Activated naive CD4-positive, alpha-beta T cell treated with anti-CD3 and anti-CD28 coated beads, Interleukin-2, amount 10 ng/mL, durations not matched to agents 7 days and 5 days (primary cell): ENCODE results near the gene TNIK.

ENCODE experiments used
- CTCF ChIA-PET: fragments of 350-600 bp; sonication (Branson Sonifier 250); formaldehyde crosslinking; loops from one replicate; lab custom pipeline; 2021; ENCODE audit warnings: antibody characterized with exemption; lab: Charles Lee
- DNase-seq: peaks from one replicate; pipeline ENCODE4 v3.0.0-alpha.2; 2020
- H3K27ac Mint-ChIP-seq: one replicate; pipeline ENCODE4 v1.8.0; 2021; ENCODE audit warnings: mild to moderate bottlenecking, moderate library complexity, mixed read lengths
- H3K27me3 Mint-ChIP-seq: one replicate; pipeline ENCODE4 v1.8.0; 2021; ENCODE audit warnings: mild to moderate bottlenecking, mixed read lengths
- H3K36me3 Mint-ChIP-seq: one replicate; pipeline ENCODE4 v1.8.0; 2021; ENCODE audit warnings: mixed read lengths
- H3K4me1 Mint-ChIP-seq: one replicate; pipeline ENCODE4 v1.8.0; 2021; ENCODE audit warnings: mixed read lengths
- H3K4me3 Mint-ChIP-seq: one replicate; pipeline ENCODE4 v1.8.0; 2021; ENCODE audit warnings: mild to moderate bottlenecking, moderate library complexity, mixed read lengths
- H3K9me3 Mint-ChIP-seq: one replicate; pipeline ENCODE4 v1.8.0; 2021; ENCODE audit warnings: mixed read lengths

The TNIK gene

GRCh38 chr3:171327441-171328174 lies 132.6 kb downstream of the TNIK start:
- Mint-ChIP-seq H3K4me3 (no peak overlapping the region), H3K9me3 (no peaks in the 10 kb centered on the region), H3K36me3 (peaks cover 21% of the 10 kb centered on the region), H3K27ac (peak overlapping the region; percentile 37), H3K4me1 (peaks cover 39% of the 10 kb centered on the region), H3K27me3 (no peaks in the 10 kb centered on the region)
- CTCF ChIA-PET, result interaction anchor here (0.9 to 1.1 kb wide), 3 partner anchors 17 to 54 kb away, joined by 3 read pairs; no protein-coding TSS in a partner anchor
- DNase-seq, result no peak

GRCh38 chr3:171326717-171327440 lies 133.3 kb downstream of the TNIK start:
- Mint-ChIP-seq H3K9me3 (no peaks in the 10 kb centered on the region), H3K27me3 (no peaks in the 10 kb centered on the region), H3K4me3 (no peak overlapping the region), H3K36me3 (peaks cover 21% of the 10 kb centered on the region), H3K4me1 (peaks cover 39% of the 10 kb centered on the region), H3K27ac (peak overlapping the region; percentile 37)
- CTCF ChIA-PET, result interaction anchor here (0.6 to 1.1 kb wide), 3 partner anchors 16 to 116 kb away, joined by 3 read pairs; no protein-coding TSS in a partner anchor
- no peak for DNase-seq

- Mint-ChIP-seq H3K4me3 (no peak overlapping the region), H3K27me3 (no peaks in the 10 kb centered on the region), H3K4me1 (peaks cover 26% of the 10 kb centered on the region), H3K9me3 (no peaks in the 10 kb centered on the region), H3K27ac (no peak overlapping the region), H3K36me3 (peaks cover 19% of the 10 kb centered on the region)
- no peak for DNase-seq
- CTCF ChIA-PET, result interaction anchor here (1.2 kb wide), 1 partner anchor 9 kb away, joined by 3 read pairs; no protein-coding TSS in a partner anchor
These were observed 136.2 kb downstream of the TNIK start for GRCh38 chr3:171323938-171324536.

GRCh38 chr3:171321559-171322360 lies 138.4 kb downstream of the TNIK start:
- Mint-ChIP-seq H3K4me3 (no peak overlapping the region), H3K27me3 (no peaks in the 10 kb centered on the region), H3K4me1 (peaks cover 6% of the 10 kb centered on the region), H3K9me3 (no peaks in the 10 kb centered on the region), H3K36me3 (peaks cover 16% of the 10 kb centered on the region), H3K27ac (no peak overlapping the region)
- DNase-seq, result no peak
- CTCF ChIA-PET, result interaction anchor here (0.8 kb wide), 1 partner anchor 23 kb away, joined by 3 read pairs; no protein-coding TSS in a partner anchor

- Mint-ChIP-seq H3K36me3 (peaks cover 16% of the 10 kb centered on the region), H3K4me3 (no peak overlapping the region), H3K27me3 (no peaks in the 10 kb centered on the region), H3K27ac (no peak overlapping the region), H3K4me1 (peaks cover 6% of the 10 kb centered on the region), H3K9me3 (no peaks in the 10 kb centered on the region)
- CTCF ChIA-PET, result interaction anchor here (1.4 kb wide), 1 partner anchor 9 kb away, joined by 3 read pairs; no protein-coding TSS in a partner anchor
- no peak for DNase-seq
These were observed 139.3 kb downstream of the TNIK start for GRCh38 chr3:171320750-171321558.

- Mint-ChIP-seq H3K4me3 (no peak overlapping the region), H3K4me1 (peaks cover 7% of the 10 kb centered on the region), H3K36me3 (peaks cover 5% of the 10 kb centered on the region), H3K27ac (no peak overlapping the region), H3K27me3 (no peaks in the 10 kb centered on the region), H3K9me3 (no peaks in the 10 kb centered on the region)
- DNase-seq, result no peak
- CTCF ChIA-PET, result no interaction called here
These were observed 143.0 kb downstream of the TNIK start for GRCh38 chr3:171317171-171317570.

- peaks cover 17% of the 10 kb centered on the region for H3K4me1 Mint-ChIP-seq
- no peaks in the 10 kb centered on the region for H3K9me3 Mint-ChIP-seq
- H3K27me3 Mint-ChIP-seq, result no peaks in the 10 kb centered on the region
- CTCF ChIA-PET, result interaction anchor here (1.1 to 1.3 kb wide), 2 partner anchors 128 to 251 kb away, joined by 3 read pairs; no protein-coding TSS in a partner anchor
- DNase-seq, result no peak
- no peak overlapping the region for H3K27ac Mint-ChIP-seq
- peaks cover 8% of the 10 kb centered on the region for H3K36me3 Mint-ChIP-seq
- no peak overlapping the region for H3K4me3 Mint-ChIP-seq
These were observed 144.3 kb downstream of the TNIK start for GRCh38 chr3:171315919-171316318.

- DNase-seq, result no peak
- peaks cover 21% of the 10 kb centered on the region for H3K4me1 Mint-ChIP-seq
- H3K27me3 Mint-ChIP-seq, result no peaks in the 10 kb centered on the region
- H3K27ac Mint-ChIP-seq, result no peak overlapping the region
- H3K4me3 Mint-ChIP-seq, result no peak overlapping the region
- H3K9me3 Mint-ChIP-seq, result no peaks in the 10 kb centered on the region
- CTCF ChIA-PET, result interaction anchor here (1.1 kb wide), 1 partner anchor 127 kb away, joined by 3 read pairs; no protein-coding TSS in a partner anchor
- H3K36me3 Mint-ChIP-seq, result peaks cover 8% of the 10 kb centered on the region
These were observed 145.1 kb downstream of the TNIK start for GRCh38 chr3:171315101-171315500.

- H3K4me3 Mint-ChIP-seq, result no peak overlapping the region
- H3K27me3 Mint-ChIP-seq, result no peaks in the 10 kb centered on the region
- no peak for DNase-seq
- H3K4me1 Mint-ChIP-seq, result peaks cover 25% of the 10 kb centered on the region
- no peaks in the 10 kb centered on the region for H3K9me3 Mint-ChIP-seq
- H3K27ac Mint-ChIP-seq, result no peak overlapping the region
- peaks cover 8% of the 10 kb centered on the region for H3K36me3 Mint-ChIP-seq
- CTCF ChIA-PET, result no interaction called here
These were observed 145.9 kb downstream of the TNIK start for GRCh38 chr3:171314341-171314740.

- Mint-ChIP-seq H3K27ac (no peak overlapping the region), H3K9me3 (no peaks in the 10 kb centered on the region), H3K4me3 (no peak overlapping the region), H3K4me1 (peaks cover 27% of the 10 kb centered on the region), H3K36me3 (peaks cover 8% of the 10 kb centered on the region), H3K27me3 (no peaks in the 10 kb centered on the region)
- CTCF ChIA-PET, result no interaction called here
- no peak for DNase-seq
These were observed 146.5 kb downstream of the TNIK start for GRCh38 chr3:171313702-171314101.

GRCh38 chr3:171312741-171313140 lies 147.5 kb downstream of the TNIK start:
- Mint-ChIP-seq H3K36me3 (peaks cover 12% of the 10 kb centered on the region), H3K4me1 (peaks cover 32% of the 10 kb centered on the region), H3K9me3 (peaks cover 3% of the 10 kb centered on the region), H3K27me3 (no peaks in the 10 kb centered on the region), H3K4me3 (no peak overlapping the region), H3K27ac (no peak overlapping the region)
- CTCF ChIA-PET, result interaction anchor here (0.7 kb wide), 1 partner anchor 253 kb away, joined by 3 read pairs; no protein-coding TSS in a partner anchor
- no peak for DNase-seq

- peak; percentile 26 for DNase-seq
- Mint-ChIP-seq H3K36me3 (peaks cover 12% of the 10 kb centered on the region), H3K9me3 (peaks cover 3% of the 10 kb centered on the region), H3K27me3 (no peaks in the 10 kb centered on the region), H3K27ac (no peak overlapping the region), H3K4me3 (no peak overlapping the region), H3K4me1 (peaks cover 32% of the 10 kb centered on the region)
- CTCF ChIA-PET, result no interaction called here
These were observed 148.4 kb downstream of the TNIK start for GRCh38 chr3:171311784-171312183.

- CTCF ChIA-PET, result interaction anchor here (1.2 kb wide), 1 partner anchor 17 kb away, joined by 3 read pairs; no protein-coding TSS in a partner anchor
- Mint-ChIP-seq H3K27me3 (no peaks in the 10 kb centered on the region), H3K36me3 (peaks cover 13% of the 10 kb centered on the region), H3K4me1 (peaks cover 32% of the 10 kb centered on the region), H3K9me3 (peaks cover 3% of the 10 kb centered on the region), H3K4me3 (no peak overlapping the region), H3K27ac (no peak overlapping the region)
- DNase-seq, result no peak
These were observed 150.3 kb downstream of the TNIK start for GRCh38 chr3:171309906-171310359.
